Activated CD4-positive, alpha-beta T cell treated with anti-CD3 and anti-CD28 coated beads, Interleukin-2, amount 10 ng/mL, durations not matched to agents 7 days and 5 days (primary cell): ENCODE measurements around the gene GDF10. TPM values are rescaled to one million over a fixed set of nuclear protein-coding genes. Genes with fewer than 3 reads are reported as not detected.
A peak's percentile ranks its signal among the peaks of the same experiment; 100 is the strongest.

Experiments
- CTCF ChIA-PET: fragments of 350-600 bp; sonication (Branson Sonifier 250); formaldehyde crosslinking; loops from one replicate; lab custom pipeline; 2021; ENCODE audit warnings: antibody characterized with exemption; lab: Charles Lee
- POLR2A ChIA-PET: fragments of 350-600 bp; sonication (Branson Sonifier 250); formaldehyde crosslinking; loops from one replicate; lab custom pipeline; 2021; ENCODE audit warnings: antibody characterized with exemption; lab: Charles Lee
- DNase-seq: peaks from one replicate; pipeline ENCODE4 v3.0.0-alpha.2; 2020
- H3K27ac Mint-ChIP-seq: one replicate; pipeline ENCODE4 v1.8.0; 2021; ENCODE audit warnings: mild to moderate bottlenecking, moderate library complexity, mixed read lengths
- H3K27me3 Mint-ChIP-seq: one replicate; pipeline ENCODE4 v1.8.0; 2021; ENCODE audit warnings: mixed read lengths
- H3K36me3 Mint-ChIP-seq: one replicate; pipeline ENCODE4 v1.8.0; 2021; ENCODE audit warnings: low read depth, mixed read lengths
- H3K4me1 Mint-ChIP-seq: one replicate; pipeline ENCODE4 v1.8.0; 2021; ENCODE audit warnings: mixed read lengths
- H3K4me3 Mint-ChIP-seq: one replicate; pipeline ENCODE4 v1.8.0; 2021; ENCODE audit warnings: mild to moderate bottlenecking, moderate library complexity, mixed read lengths
- H3K9me3 Mint-ChIP-seq: one replicate; pipeline ENCODE4 v1.8.0; 2021; ENCODE audit warnings: mixed read lengths
- total RNA-seq, 2 experiments: library from RNA; stranded (reverse); gene quantifications; one replicate each; pipeline ENCODE4 v1.2.3, GENCODE V29; 2021

GDF10 gene
- total RNA-seq, 2 experiments from 2014 or later, result 0.08 TPM; not detected in 1

DNA sequence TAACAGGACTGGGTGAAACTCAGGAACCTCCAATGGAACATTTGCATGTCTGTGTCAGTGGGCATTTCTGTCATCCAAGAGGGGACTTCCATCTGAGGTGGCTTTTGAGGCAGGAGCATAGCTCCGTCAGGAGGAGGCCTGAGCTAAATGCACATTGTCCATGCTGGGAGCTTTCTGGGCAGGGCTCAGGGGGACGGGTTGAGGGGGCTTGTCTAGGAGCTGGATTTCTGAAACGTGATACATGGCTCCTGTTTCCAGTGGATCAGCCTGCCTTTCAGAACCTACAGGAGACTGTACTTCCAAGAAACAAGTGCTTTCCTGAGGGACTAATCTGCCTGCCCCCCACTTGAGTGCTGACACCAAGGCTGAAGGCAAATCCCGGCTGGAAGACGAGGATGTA is 40.5 kb upstream of the GDF10 start:
- peaks cover 77% of the 10 kb centered on the region for H3K4me1 Mint-ChIP-seq
- DNase-seq, result no peak
- H3K36me3 Mint-ChIP-seq, result peaks cover 21% of the 10 kb centered on the region
- CTCF ChIA-PET, result interaction anchor here (1.2 to 1.5 kb wide), 2 partner anchors 9 to 16 kb away, joined by 3 read pairs; no protein-coding TSS in a partner anchor
- no peak overlapping the region for H3K4me3 Mint-ChIP-seq
- H3K27me3 Mint-ChIP-seq, result no peaks in the 10 kb centered on the region
- H3K27ac Mint-ChIP-seq, result no peak overlapping the region
- POLR2A ChIA-PET, result no interaction called here
- peaks cover 21% of the 10 kb centered on the region for H3K9me3 Mint-ChIP-seq

- DNase-seq, result no peak
- ChIA-PET CTCF (interaction anchor here (0.8 to 1.8 kb wide), 3 partner anchors 8 to 51 kb away, joined by 3 to 4 read pairs (median 4); no protein-coding TSS in a partner anchor), POLR2A (no interaction called here)
- H3K36me3 Mint-ChIP-seq, result peaks cover 23% of the 10 kb centered on the region
- H3K4me1 Mint-ChIP-seq, result peaks cover 83% of the 10 kb centered on the region
- peaks cover 24% of the 10 kb centered on the region for H3K9me3 Mint-ChIP-seq
- H3K4me3 Mint-ChIP-seq, result no peak overlapping the region
- no peaks in the 10 kb centered on the region for H3K27me3 Mint-ChIP-seq
- peak overlapping the region; percentile 94 for H3K27ac Mint-ChIP-seq
Observed at GRCh38 chr10:47260505-47261111, 39.4 kb upstream of the GDF10 start.

DNA sequence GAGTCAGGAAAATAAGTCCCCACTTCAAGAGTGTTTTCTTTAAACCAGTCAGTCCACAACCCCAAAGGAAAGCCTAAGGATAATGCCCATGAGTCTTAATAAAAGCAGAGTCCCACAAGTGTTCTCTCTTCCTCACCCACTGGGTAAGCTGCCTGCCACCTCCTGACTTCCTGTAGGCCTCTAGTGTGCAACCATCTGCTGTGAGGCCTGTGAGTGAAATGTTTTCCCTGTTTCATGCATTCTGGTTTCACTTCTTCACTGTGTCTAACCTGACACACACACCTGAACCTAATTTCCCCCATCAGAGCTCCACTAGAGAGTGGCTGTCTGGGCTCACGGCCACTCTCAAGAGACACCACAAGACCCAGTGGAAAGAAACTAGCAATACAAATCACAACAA is 38.9 kb upstream of the GDF10 start:
- CTCF ChIA-PET, result interaction anchor here (1.8 kb wide), 1 partner anchor 50 kb away, joined by 4 read pairs; no protein-coding TSS in a partner anchor
- Mint-ChIP-seq H3K36me3 (peaks cover 28% of the 10 kb centered on the region), H3K4me1 (peaks cover 88% of the 10 kb centered on the region), H3K27ac (peak overlapping the region; percentile 94), H3K4me3 (no peak overlapping the region), H3K27me3 (no peaks in the 10 kb centered on the region), H3K9me3 (peaks cover 29% of the 10 kb centered on the region)
- POLR2A ChIA-PET, result no interaction called here
- peak; percentile 55 for DNase-seq

GRCh38 chr10:47261556-47261955 is 38.4 kb upstream of the GDF10 start:
- ChIA-PET CTCF (interaction anchor here (1.8 kb wide), 1 partner anchor 50 kb away, joined by 4 read pairs; no protein-coding TSS in a partner anchor), POLR2A (no interaction called here)
- peaks cover 26% of the 10 kb centered on the region for H3K9me3 Mint-ChIP-seq
- peaks cover 29% of the 10 kb centered on the region for H3K36me3 Mint-ChIP-seq
- H3K27me3 Mint-ChIP-seq, result no peaks in the 10 kb centered on the region
- H3K27ac Mint-ChIP-seq, result peak overlapping the region; percentile 94
- no peak overlapping the region for H3K4me3 Mint-ChIP-seq
- DNase-seq, result no peak
- peaks cover 87% of the 10 kb centered on the region for H3K4me1 Mint-ChIP-seq

DNA sequence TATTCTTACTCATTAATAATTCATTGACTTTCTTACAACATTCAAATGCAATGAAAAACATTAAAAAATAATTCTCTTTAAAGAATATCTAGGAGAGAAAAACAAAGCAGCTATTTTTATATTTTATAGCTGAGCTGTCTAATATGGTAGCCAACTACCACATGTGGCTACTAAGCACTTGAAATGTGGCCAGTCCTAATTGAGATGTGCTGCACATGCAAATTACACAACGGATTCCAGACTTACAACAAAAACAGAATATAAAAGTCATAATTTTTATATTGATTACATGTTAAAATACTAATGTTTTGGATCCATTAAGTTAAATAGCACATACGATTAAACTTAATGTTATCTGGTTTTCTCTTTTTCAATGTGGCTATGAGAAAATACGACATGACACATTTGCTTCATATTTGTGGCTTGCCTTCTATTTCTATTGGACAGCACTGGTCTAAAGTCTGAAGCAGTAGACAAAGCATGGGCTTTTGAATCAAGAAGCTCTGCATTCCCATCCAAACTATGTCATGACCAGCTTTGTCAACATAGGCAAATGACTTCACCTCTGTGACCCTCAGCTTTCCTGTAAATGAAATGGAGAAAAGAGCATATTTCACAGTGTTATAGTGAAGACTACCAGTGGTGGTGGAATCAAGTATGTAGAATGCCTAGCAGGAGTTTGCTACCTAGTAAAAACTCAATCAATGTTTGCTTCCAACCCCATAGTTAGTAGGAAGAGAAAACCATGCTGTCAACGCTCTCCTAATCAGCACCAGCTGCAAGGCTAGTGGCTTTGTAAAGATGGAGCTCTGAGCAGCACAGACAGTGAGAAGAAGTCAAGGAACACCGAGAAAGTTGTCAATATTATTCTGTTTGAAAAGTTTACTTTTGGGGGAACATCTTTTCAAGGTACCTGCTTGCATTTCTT is 37.1 kb upstream of the GDF10 start:
- H3K4me3 Mint-ChIP-seq, result no peak overlapping the region
- no peaks in the 10 kb centered on the region for H3K27me3 Mint-ChIP-seq
- H3K36me3 Mint-ChIP-seq, result peaks cover 25% of the 10 kb centered on the region
- H3K27ac Mint-ChIP-seq, result no peak overlapping the region
- DNase-seq, result no peak
- peaks cover 14% of the 10 kb centered on the region for H3K9me3 Mint-ChIP-seq
- POLR2A ChIA-PET, result no interaction called here
- CTCF ChIA-PET, result no interaction called here
- H3K4me1 Mint-ChIP-seq, result peaks cover 82% of the 10 kb centered on the region

- Mint-ChIP-seq H3K9me3 (peaks cover 14% of the 10 kb centered on the region), H3K27me3 (no peaks in the 10 kb centered on the region), H3K27ac (peak overlapping the region; percentile 84), H3K4me3 (no peak overlapping the region), H3K36me3 (peaks cover 24% of the 10 kb centered on the region), H3K4me1 (peaks cover 67% of the 10 kb centered on the region)
- ChIA-PET POLR2A (no interaction called here), CTCF (interaction anchor here (1.1 kb wide), 1 partner anchor 11 kb away, joined by 3 read pairs; no protein-coding TSS in a partner anchor)
- peak; percentile 56 for DNase-seq
Observed at GRCh38 chr10:47264797-47265281, 35.2 kb upstream of the GDF10 start.

- no peak for DNase-seq
- ChIA-PET CTCF (interaction anchor here (1.0 kb wide), 1 partner anchor 11 kb away, joined by 4 read pairs; no protein-coding TSS in a partner anchor), POLR2A (no interaction called here)
- H3K9me3 Mint-ChIP-seq, result peaks cover 14% of the 10 kb centered on the region
- H3K4me1 Mint-ChIP-seq, result peaks cover 49% of the 10 kb centered on the region
- peaks cover 13% of the 10 kb centered on the region for H3K36me3 Mint-ChIP-seq
- no peak overlapping the region for H3K27ac Mint-ChIP-seq
- H3K27me3 Mint-ChIP-seq, result no peaks in the 10 kb centered on the region
- no peak overlapping the region for H3K4me3 Mint-ChIP-seq
Observed at GRCh38 chr10:47266602-47267001, 33.4 kb upstream of the GDF10 start.

- peaks cover 14% of the 10 kb centered on the region for H3K9me3 Mint-ChIP-seq
- no peak overlapping the region for H3K27ac Mint-ChIP-seq
- no peak for DNase-seq
- ChIA-PET POLR2A (no interaction called here), CTCF (interaction anchor here (1.1 kb wide), 2 partner anchors 9 to 116 kb away, joined by 3 read pairs; no protein-coding TSS in a partner anchor)
- no peaks in the 10 kb centered on the region for H3K27me3 Mint-ChIP-seq
- H3K4me1 Mint-ChIP-seq, result peaks cover 37% of the 10 kb centered on the region
- H3K36me3 Mint-ChIP-seq, result peaks cover 16% of the 10 kb centered on the region
- H3K4me3 Mint-ChIP-seq, result no peak overlapping the region
Observed at GRCh38 chr10:47268696-47269095, 31.3 kb upstream of the GDF10 start.

DNA sequence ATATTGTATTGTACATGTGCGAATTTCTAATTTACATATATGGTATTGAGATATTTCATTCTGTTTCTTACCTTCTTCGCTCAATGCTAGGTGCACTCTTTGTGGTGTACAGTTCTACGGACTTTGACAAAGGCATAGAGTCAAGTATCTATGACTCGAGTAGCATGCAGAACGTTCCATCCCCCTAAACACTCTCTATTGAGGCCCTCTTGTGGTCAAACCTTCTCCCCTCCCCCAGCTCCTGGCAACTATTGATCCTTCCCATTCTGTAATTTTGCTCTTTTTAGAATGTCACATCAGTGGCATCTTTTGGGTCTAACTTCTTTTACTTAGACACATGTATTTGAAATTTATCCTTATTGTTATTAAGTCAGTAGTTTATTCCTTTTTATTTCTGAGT is 30.7 kb upstream of the GDF10 start:
- Mint-ChIP-seq H3K27ac (no peak overlapping the region), H3K36me3 (peaks cover 16% of the 10 kb centered on the region), H3K4me1 (peaks cover 31% of the 10 kb centered on the region), H3K4me3 (no peak overlapping the region), H3K9me3 (peaks cover 11% of the 10 kb centered on the region), H3K27me3 (no peaks in the 10 kb centered on the region)
- ChIA-PET CTCF (no interaction called here), POLR2A (no interaction called here)
- DNase-seq, result no peak

DNA sequence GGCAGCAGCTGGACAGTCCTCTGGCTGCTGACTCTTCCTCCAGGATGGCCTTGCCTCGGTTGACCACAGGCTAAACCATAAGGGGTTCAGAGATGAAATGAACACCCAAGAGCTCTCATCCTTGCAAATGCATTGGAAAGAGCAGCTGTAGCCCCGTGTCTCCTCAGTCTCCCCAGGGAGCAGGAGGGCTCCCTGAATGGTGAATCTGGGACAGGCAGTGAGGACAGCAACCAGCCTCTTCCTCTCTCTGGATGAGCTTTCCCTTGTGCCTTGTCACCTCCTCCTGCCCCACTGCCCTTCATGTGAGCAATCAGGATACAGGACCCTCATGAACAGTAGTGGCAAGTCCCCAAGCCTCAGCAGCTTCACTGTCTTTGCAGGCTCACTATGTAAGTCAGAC is 23.9 kb upstream of the GDF10 start:
- no peak for DNase-seq
- CTCF ChIA-PET, result interaction anchor here (0.8 to 1.4 kb wide), 4 partner anchors 10 to 17 kb away, joined by 3 to 5 read pairs (median 3); no protein-coding TSS in a partner anchor
- peaks cover 3% of the 10 kb centered on the region for H3K9me3 Mint-ChIP-seq
- peaks cover 3% of the 10 kb centered on the region for H3K36me3 Mint-ChIP-seq
- H3K4me1 Mint-ChIP-seq, result peaks cover 33% of the 10 kb centered on the region
- no peak overlapping the region for H3K4me3 Mint-ChIP-seq
- POLR2A ChIA-PET, result no interaction called here
- peak overlapping the region; percentile 57 for H3K27ac Mint-ChIP-seq
- H3K27me3 Mint-ChIP-seq, result peaks cover 2% of the 10 kb centered on the region

DNA sequence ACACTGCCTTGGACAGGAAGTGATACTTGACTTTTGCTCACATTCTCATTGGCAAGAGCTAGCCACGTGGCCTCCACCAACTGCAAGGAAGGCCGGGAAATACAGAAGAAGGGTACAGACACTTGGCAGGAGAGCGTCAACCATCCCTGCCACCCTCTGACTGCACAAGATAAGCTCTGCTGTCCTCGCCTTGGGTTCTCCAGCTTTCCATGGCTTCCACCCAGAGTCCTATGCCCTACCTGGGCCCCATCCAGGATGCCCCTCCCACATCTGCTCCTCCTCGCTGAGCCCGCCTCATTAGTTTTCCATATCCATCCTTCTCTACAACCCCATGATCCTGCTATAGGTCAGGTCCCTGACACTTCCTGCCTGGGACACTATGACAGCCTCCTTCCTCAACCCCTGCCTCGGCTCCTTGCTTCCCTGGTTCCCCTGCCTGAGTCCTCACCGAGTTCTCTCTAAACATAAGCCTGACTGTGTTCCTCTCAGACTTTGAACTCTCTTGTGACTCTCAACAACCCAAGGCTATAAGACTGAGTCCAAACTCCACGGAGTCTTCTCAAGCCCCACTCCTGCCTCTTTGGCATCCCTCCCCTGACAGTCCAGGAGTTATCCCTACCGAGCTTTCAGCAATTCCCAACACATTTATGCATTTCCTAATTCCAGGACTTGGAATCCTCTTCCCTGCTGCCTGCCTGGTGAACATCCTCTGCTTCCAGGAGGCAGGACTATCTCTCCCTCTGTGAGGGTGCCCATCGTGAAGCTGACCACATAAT is 23.2 kb upstream of the GDF10 start:
- H3K9me3 Mint-ChIP-seq, result peaks cover 3% of the 10 kb centered on the region
- peaks cover 2% of the 10 kb centered on the region for H3K27me3 Mint-ChIP-seq
- no peak overlapping the region for H3K4me3 Mint-ChIP-seq
- CTCF ChIA-PET, result interaction anchor here (0.8 to 1.4 kb wide), 4 partner anchors 9 to 18 kb away, joined by 3 to 5 read pairs (median 3); no protein-coding TSS in a partner anchor
- POLR2A ChIA-PET, result no interaction called here
- peak overlapping the region; percentile 81 for H3K27ac Mint-ChIP-seq
- DNase-seq, result no peak
- H3K36me3 Mint-ChIP-seq, result peaks cover 3% of the 10 kb centered on the region
- peaks cover 33% of the 10 kb centered on the region for H3K4me1 Mint-ChIP-seq
